Hematopoietic multipotent progenitor cell (in vitro differentiated cells): Measurements from ENCODE around the gene FGF19. TPM values are rescaled to one million over a fixed set of nuclear protein-coding genes. Genes with fewer than 3 reads are reported as not detected.
A peak's percentile ranks its signal among the peaks of the same experiment; 100 is the strongest.
"Not testable (repeated sequence)": the region's sequence is repeated elsewhere in the genome, so short reads cannot be mapped to it uniquely, and the experiment has no call there.

Source experiments
- DNase-seq, 3 donors: peaks; one replicate each; pipeline ENCODE4 v3.0.0-alpha.2; 2011 to 2015; ENCODE audit warnings: low read depth in 2 of 3, low spot score in 2 of 3
- total RNA-seq: library from RNA; depleted of rRNA; stranded (reverse); fragments of >200 nt; gene quantifications from one replicate; pipeline ENCODE4 v1.2.3, GENCODE V29; 2012

Gene FGF19
- total RNA-seq, 1 donor: not detected

DNA sequence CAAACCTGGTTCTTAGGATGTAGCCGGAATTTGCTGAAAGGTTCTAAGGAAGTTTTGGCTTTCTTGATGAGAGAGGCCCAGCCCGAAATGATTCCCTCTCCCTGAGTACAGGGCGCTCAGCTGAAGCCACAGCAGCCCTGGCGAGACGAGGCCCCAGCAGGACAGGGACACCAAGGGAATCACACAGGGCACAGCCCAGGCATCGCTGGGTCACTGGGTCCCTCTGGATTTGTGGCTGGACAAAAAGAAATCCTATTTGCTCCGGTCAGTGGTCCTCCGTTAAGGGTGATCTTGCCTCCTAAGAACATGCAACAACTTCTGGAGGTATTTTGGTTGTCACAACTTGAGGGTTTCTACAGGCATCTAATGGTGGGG, 6.4 kb downstream of the FGF19 start:
- DNase-seq: no peak

DNA sequence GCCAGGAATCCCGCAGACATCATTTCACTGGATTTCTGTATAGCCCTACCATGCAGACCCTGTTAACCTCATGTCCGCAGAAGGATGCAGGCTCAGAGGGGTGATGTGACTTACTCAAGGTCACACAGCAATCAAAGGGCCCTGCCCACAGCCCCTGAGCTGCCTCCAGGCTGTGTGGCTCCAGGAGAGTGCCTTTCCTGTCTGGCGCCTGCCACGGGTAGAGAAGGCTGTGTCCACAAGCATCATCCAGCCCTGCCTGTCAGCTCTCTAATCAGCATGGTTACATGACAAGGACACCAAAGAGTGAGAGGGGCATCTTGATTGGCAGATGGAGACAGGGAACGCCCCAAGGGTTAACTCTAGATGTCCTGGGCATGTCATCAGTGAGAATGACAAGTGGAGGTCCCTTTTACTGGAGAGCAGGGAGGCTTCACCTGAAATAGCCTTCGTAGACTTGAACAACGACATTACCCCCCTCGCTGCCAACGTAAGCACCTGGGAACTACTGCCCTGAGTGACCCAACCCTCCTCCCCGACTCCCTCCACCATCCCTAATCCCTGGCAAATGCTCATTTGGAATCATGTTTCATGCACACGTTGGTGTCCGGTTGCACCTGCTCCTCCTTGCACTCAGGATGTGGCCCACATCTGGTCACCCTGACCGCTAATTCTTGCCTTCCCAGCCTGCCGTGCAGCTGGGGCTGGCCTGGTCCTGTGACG, 6.9 kb downstream of the FGF19 start:
- DNase-seq: no peak

DNA sequence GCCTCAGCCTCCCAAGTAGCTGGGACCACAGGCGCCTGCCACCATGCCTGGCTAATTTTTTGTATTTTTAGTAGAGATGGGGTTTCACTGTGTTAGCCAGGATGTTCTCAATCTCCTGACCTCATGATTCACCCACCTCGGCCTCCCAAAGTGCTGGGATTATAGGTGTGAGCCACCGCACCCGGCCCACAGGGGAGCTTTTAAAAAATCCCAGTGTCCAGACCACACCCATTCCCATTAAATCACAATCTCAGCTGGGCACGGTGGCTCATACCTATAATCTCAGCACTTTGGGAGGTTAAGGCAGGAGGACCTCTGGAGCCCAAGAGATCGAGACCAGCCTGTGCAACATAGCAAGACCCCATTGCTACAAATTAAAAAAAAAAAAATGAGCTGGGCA, 7.8 kb downstream of the FGF19 start:
- not testable (repeated sequence) for DNase-seq

DNA sequence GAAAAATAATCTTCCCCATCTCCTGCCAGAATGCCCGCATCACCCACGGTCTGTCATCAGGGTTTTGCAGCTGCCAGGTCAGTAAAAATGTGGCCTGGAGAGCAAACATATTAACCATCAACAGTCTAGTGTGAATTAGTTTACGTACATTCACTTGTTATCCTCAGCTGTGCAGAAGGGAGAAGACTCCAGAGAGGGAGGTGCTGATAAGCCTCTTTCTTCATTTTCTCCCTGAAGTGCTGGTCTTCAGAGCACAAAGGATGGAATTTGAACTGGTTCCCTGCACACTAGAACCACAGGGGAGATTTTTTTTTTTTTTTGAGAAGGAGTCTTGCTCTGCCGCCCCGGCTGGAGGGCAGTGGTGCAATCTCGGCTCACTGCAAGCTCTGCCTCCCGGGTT, 8.2 kb downstream of the FGF19 start:
- no peak for DNase-seq

DNA sequence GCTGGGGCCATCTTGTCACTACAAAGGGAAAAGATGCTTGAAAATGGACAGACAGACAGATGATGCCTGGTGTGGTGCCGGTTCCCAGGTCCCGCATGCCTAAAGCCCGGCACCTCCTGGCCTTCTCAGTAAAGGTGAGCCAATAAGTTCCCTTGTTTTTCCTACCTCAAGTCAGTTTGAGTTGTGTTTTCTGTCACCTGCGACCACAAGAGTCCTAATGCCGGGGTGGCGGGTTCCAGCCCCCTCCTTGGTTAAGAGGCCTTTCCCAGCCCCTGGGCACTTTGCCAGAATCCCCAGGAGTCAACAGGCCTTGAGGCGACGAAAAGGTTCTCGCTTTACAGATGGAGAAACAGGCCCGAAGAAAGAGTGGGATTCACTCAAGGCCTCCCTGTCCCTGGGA, 9.0 kb downstream of the FGF19 start:
- no peak for DNase-seq

DNA sequence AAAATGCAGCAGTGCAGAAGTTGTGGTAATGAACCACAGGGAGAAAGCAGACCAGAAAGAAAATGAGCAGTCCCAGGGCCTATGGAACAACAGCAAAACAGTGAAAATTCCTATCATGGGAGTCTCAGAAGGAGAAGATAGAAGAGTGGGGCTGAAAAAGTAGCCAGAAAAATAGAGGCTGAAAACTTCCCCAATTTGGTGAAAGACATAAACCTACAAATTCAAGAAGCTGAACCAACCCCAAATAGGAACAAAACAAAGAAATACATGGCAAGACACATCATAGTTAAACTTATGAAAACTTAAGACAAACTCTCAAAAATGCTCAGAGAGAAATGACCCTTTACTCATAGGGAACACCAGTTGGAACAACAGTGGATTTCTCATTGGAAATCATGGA, 11.4 kb downstream of the FGF19 start:
- DNase-seq: no peak

DNA sequence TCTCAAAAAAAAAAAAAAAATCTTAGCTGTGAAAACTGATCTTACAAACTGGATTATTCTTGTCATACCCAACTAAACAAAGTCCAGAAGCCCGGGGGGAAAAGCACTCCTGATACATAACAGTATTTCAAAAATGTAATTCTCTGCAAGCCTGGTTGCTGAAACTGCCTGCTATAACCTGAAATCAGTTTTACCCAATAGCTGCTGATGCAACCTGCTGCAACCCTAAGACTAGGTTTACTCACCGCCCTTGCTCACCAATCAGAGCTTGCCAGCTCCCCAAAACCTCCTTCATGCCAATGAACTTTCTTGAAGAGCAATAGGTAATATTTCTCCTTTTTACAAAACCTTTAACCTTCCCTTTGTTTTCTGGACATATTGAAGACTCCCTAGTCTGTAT, 12.4 kb downstream of the FGF19 start:
- DNase-seq: no peak

DNA sequence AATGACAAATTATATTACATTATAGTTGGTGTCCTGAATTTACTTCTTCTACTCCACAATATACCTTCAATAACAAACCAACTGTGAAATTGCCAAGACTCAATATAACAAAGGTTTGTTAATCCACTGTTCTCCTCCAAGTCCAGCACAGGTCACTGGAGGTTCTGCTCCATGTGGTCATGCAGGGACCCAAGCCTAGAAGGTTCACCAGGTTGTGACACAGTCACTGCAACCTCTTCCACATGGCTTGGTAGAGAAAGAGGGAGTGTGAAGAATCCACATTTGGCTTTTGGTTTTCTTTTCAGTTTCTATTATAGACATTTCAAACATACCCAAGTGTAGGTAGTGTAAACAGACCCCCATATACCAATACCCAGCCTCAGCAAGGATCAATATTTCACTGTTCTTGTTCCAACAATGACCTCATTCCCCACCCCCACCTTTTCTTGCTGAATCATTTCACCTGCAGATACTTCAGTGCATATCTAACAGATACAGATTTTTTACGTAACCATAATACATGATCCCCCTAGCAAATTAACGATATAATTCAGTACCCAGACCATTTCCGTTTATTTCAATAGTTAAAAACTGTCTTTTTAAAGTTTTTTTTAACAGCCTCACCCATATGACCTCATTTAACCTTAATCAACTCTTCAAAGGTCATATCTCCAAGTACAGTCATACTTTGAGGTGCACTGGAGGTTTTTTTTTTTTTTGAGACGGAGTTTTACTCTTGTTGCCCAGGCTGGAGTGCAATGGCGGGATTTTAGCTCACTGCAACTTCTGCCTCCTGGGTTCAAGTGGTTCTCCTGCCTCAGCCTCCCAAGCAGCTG, 14.1 kb downstream of the FGF19 start:
- no peak for DNase-seq

DNA sequence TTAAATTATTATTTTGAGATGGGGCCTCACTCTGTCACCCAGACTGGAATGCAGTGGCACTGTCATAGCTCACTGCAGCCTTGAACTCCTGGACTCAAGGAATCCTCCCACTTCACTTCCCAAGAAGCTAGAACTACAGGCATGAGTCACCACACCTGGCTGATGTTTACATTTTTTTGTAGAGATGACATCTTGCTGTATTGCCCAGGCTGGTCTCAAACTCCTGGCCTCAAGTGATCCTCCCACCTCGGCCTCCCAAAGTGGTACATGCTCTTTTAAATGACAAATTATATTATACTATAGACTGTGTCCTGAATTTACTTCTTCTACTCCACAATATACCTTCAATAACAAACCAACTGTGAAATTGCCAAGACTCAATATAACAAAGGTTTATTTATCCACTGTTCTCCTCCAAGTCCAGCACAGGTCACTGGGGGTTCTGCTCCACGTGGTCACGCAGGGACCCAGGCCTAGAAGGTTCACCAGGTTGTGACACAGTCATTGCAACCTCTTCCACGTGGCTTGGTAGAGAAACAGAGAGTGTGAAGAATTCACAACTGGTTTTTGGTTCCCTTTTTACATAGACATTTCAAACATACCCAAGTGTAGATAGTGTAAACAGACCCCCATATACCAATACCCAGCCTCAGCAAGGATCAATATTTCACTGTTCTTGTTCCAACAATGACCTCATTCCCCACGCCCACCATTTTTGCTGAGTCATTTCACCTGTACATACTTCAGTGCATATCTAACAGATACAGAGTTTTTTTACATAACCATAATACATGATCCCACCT, 15.7 kb downstream of the FGF19 start:
- DNase-seq: not testable (repeated sequence)

DNA sequence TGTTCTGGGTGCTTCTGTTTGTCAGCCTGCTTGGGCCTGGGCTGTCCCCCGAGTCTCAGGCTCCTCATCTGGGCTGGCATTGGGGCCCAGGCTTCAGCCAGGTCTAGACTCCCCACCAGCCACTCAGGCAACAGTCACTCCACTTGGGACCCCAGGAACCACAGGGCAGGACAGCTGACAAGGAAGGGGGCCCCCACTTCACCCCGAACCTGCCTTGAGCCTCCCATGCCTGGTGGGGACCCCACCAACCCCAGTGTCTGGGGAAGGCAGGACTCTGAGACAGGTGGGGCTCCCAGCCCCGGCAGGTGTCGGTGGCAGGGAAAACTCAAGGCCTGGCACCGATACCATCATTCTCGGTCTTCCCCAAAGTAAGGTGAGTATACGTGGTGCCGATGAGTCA, 17.0 kb downstream of the FGF19 start:
- no peak for DNase-seq

DNA sequence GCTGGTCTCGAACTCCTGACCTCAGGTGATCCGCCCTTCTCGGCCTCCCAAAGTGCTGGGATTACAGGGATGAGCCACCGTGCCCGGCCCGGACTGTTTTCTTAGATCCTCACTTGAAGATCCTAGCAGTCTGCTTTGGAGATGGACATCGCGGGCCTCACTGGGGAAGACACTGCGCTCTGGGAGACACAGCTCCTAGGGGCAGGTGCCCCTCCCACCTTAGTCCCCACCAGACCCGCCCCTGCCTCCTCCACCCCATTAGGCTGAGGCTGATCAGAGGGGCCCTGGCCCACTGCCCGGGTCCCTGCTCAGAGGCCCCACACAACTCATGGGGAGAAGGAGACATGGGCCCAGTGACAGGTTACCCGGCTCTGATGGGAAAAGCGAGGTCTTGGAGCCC, 17.4 kb downstream of the FGF19 start:
- no peak for DNase-seq

DNA sequence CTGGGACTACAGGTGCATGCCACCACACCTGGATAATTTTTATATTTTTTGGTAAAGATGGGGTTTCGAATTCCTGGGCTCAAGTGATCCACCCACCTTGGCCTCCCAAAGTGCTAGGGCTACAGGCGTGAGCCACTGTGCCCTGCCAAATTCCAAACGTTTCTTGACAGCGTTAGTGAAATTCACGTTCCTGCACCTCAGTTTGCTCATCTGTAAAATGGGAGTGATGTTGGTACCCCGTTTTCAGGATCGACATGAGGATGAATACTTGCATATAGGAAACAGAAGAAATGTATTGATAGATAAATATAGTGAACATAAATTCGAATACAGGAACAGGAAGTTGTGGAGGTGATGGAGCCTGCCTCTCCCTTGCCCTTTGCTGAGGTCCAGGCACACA, 18.5 kb downstream of the FGF19 start:
- DNase-seq: no peak

DNA sequence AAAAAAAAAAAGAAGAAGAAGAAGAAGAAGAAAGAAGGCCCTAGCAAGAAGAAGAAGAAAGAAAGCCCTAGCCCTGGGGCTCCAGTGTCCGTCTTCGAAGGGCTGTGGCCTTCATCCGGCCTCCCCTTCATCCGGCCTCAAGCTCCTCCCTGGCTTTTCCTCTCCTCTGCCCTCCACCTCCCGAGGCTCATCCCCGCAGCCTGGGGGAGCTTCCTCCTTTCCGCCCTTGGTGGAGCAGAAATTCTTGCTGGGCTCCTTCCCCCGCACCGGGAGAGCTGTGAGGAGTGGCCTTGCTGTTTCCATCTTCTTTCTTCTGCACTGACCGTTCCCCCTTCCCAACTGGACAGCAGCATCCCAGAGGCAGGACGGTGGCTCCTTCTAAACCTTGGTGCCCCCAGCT, 19.2 kb downstream of the FGF19 start:
- DNase-seq: no peak

DNA sequence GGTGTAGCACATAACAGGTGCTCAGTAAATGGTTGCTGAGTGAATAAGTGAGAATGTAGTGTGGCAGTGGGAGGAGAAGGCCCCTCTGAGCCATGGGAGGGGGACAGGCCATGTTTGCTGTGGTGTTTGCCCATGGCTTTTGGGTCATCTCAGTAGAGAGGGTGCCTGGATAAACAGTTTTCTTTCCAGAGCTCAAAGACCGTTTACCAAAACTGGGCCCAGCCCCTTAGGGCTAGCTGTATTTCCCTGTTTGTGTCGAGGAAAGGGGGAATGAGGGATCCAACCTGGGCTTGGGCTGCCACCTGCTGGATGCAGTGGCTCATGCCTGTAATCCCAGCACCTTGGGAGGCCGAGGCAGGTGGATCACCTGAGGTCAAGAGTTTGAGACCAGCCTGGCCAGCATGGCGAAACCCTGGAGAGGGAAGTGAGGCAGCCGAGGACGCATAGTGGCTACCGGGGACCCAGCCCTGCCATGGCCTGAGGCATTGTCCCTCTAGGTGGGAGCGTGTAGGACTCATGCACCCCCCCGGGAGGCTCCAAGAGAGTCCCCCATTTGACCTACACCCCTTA, 20.0 kb downstream of the FGF19 start:
- no peak for DNase-seq

DNA sequence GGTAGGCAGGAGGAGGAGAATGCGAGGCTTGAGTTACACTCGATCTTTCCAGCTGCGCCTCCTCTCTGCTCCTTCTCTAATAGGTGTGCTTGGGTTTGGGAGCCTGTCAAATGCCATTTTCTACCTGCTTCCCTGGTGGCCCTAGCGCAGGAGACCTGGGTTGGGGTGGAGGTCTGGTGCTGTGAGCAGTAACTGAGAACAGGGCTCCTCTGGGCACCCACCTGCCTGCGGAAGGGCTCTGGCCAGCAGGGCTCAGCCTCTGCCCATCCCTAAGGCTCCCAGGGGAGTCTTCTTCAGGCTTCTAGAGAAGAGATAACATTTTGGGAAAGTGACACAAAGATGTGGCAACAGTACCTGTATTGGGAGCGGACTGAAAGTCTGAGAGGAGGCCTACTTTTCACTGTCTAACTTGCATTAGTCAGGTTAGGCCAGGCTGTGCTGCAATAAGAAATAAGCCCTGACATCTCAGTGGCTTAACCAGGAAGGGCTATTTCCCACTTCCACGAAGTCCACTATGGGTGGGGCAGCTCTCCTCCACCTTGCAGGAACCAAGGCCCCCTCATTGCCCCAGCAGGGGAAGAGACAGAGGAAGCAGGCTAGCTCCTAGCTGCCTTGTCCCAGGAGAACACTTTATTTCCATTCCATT, 21.0 kb downstream of the FGF19 start:
- no peak for DNase-seq

DNA sequence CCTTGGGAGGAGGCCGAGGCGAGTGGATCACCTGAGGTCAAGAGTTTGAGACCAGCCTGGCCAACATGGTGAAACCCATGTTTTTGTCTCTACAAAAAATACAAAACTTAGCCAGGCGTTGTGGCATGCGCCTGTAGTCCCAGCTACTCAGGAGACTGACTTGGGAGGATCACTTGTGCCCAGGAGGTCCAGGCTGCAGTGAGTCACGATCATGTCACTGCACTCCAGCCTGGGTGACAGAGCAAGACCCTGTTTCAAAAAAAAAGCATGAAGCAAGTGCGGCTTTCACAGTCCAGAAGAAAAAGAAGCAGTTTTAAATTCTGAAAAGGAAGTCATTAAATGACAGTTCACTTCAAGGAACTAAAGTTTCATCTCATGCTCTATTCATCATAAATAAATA, 21.6 kb downstream of the FGF19 start:
- DNase-seq: no peak

DNA sequence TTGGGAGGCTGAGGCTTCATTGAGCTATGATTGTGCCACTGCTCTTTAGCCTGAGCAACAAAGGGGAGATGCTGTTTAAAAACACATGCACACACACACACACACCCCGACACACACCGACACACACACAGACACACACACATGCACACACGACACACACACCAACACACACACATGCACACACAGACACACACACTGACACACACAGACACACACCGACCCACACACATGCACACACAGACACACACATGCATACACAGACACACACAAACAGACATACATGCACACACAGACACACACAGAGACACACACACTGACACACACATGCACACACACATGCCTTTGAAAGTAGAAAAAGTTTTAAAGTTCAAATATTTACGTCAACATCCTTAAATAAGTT, 23.1 kb downstream of the FGF19 start:
- DNase-seq: no peak

DNA sequence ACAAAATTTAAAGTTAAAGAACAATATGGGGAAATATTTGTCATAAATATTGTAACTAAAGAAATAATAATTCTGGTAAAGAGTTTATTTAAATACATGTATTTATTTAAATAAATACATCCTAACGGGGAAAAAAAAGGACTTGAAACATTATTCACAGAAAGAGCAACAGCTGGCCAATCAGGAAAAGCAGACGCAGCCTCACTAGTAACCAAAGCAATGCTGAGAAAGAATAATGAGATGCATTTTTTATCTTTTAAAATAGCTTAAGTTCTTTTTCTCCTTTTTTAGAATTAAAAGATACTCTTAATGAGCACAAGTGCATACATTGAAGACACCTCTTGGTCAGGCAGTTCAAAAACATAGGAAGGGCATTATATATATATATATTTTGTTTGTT, 26.1 kb downstream of the FGF19 start:
- DNase-seq: no peak

DNA sequence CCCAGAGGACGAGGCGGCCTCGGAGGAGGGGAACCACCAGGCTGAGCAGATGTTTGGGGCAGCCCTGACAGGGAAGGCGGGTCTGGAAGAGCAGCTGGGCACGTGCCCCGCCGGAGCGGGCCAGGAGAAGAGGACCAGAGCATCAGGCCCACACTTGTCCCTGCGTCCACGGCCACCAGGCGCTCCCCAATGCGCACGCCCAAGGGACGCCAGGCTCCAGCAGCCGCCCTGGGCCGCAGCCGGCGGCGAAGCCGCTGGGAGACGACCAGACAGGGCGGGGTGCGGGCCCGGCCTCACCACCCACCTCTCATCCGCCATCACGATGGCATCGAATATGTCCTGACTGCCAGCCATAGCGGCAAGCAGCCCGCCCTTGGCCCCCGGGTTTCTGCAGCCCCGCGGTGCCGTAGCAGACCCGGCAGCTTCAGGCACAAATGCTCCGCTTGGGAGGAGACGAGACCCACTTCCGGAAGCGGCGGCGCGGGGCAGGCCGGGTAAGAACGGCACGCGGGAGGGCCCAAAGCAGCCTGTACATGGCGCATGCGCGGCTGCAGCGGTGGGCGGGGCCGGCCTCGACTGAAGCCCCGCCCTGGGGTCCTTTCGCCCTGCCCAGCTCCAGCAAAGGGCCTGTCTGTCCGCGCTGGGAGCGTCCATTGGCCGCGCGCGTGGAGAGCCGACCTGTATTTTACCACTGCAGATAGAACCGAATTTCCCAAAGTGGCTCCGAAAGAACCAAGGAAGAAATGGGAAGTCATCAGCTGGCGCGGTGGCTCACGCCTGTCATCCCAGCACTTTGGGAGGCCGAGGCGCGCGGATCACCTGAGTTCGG, 28.7 kb downstream of the FGF19 start, which contains the start of gene LTO1:
Gene LTO1, minus strand, starts transcription at position 468 of the 829 bp plus-strand sequence. Its CDS starts 114 bp downstream, at position 354.
- DNase-seq: peak; percentile 93 to 96 (median 95)
